ENCODE results near the gene MAP1B.
A peak's percentile ranks its signal among the peaks of the same experiment; 100 is the strongest.

Gene MAP1B

DNA sequence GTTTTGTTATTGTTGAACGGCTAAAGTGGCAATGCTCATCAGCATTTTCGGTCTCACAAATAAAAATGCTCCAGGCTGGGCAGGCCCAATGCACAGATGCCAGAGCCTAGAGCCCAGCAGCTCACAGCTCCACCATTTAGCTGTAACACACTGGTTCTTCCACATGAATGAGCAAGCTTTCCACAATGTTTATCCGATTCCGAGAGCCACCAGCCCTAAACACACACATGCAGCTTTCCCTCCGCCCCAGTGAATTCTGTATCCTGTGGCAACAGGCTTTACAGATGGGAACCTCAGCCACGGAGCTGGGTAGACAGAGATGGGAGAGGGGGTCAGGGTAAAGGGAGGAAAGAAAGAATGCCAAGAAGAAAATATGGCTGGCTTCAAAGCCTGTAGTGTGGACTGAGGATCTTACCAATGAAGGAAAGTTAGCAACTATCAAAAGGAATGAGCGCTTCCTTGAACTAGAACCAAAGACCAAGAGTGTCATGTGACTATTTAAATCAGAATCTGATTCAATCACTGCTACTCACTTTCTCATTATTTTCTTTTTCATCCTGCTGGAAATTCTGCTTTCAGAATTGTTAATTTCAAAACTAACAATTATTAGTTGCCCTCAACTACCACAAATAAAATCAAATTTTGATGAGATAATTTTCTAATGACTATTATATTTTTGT, 135.7 kb downstream of the MAP1B start:
- Histone ChIP-seq H3K79me2 (ENCODE audit: insufficient read depth, low read length) (peaks cover 9% of the 10 kb centered on the region; the same call in 1 of the 2 replicates), H4K20me1 (ENCODE audit: insufficient read depth, low read length) (peaks cover 79% of the 10 kb centered on the region), H3K36me3 (ENCODE audit: insufficient read depth, low read length) (peaks cover under 1% of the 10 kb centered on the region; the same call in 1 of the 2 replicates), H3K9me3 (ENCODE audit: insufficient read depth, low read length, severe bottlenecking) (no peaks in the 10 kb centered on the region), H3K4me1 (ENCODE audit: insufficient read depth, low read length) (no peaks in the 10 kb centered on the region), H2AFZ (ENCODE audit: low read depth, low read length) (no peak overlapping the region), H3K27me3 (ENCODE audit: insufficient read depth, low read length, poor library complexity) (no peaks in the 10 kb centered on the region), H3K27ac (ENCODE audit: low read length) (no peak overlapping the region), H3K9ac (ENCODE audit: low read depth, low read length) (no peak overlapping the region), H3K4me2 (ENCODE audit: insufficient read depth, low read length) (no peak overlapping the region), H3K4me3 (ENCODE audit: low read depth in 1 of 2, low read length in 2 of 2) (no peak overlapping the region)
- ATAC-seq (ENCODE audit: insufficient read depth, low read depth) (no peak), DNase-seq (no peak)
- TF ChIP-seq EZH2 (IDR thresholded peaks at IDR 0.05; ENCODE audit: borderline replicate concordance, low read depth, low read length, severe bottlenecking): no peak
- TF ChIP-seq, protein P1, sequence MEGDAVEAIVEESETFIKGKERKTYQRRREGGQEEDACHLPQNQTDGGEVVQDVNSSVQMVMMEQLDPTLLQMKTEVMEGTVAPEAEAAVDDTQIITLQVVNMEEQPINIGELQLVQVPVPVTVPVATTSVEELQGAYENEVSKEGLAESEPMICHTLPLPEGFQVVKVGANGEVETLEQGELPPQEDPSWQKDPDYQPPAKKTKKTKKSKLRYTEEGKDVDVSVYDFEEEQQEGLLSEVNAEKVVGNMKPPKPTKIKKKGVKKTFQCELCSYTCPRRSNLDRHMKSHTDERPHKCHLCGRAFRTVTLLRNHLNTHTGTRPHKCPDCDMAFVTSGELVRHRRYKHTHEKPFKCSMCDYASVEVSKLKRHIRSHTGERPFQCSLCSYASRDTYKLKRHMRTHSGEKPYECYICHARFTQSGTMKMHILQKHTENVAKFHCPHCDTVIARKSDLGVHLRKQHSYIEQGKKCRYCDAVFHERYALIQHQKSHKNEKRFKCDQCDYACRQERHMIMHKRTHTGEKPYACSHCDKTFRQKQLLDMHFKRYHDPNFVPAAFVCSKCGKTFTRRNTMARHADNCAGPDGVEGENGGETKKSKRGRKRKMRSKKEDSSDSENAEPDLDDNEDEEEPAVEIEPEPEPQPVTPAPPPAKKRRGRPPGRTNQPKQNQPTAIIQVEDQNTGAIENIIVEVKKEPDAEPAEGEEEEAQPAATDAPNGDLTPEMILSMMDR (IDR thresholded peaks at IDR 0.05; ENCODE audit: borderline replicate concordance, extremely low read depth, low read length, poor library complexity, severe bottlenecking): no peak

DNA sequence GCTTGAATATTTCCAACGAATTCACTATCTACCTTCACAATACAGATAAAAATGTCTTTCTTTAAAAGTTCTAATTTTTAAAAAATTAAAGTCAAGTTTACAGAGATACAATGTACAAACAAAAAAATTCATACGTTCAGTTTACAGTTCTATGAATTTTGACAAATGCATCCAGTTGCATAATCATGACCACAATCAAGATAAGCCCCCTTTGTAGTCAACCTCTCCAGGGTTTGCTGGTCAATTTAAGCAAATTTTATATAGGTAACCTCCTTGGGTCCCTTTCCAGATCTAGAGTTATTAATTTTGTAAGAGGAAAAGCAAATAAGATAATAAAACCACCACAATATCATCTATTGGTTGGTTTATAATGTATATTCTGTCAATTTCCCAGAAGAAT, 136.4 kb downstream of the MAP1B start:
- H3K4me3 ChIP-seq (ENCODE audit: low read depth in 1 of 2, low read length in 2 of 2): no peak overlapping the region
- H4K20me1 ChIP-seq (ENCODE audit: insufficient read depth, low read length): peaks cover 75% of the 10 kb centered on the region
- ATAC-seq (ENCODE audit: insufficient read depth, low read depth) (no peak), DNase-seq (no peak)
- no peaks in the 10 kb centered on the region for H3K27me3 ChIP-seq (ENCODE audit: insufficient read depth, low read length, poor library complexity)
- H3K9ac ChIP-seq (ENCODE audit: low read depth, low read length): no peak overlapping the region
- H3K4me2 ChIP-seq (ENCODE audit: insufficient read depth, low read length): no peak overlapping the region
- H3K79me2 ChIP-seq (ENCODE audit: insufficient read depth, low read length): peaks cover 9% of the 10 kb centered on the region
- TF ChIP-seq, protein P1 (IDR thresholded peaks at IDR 0.05; ENCODE audit: borderline replicate concordance, extremely low read depth, low read length, poor library complexity, severe bottlenecking): no peak
- TF ChIP-seq EZH2 (IDR thresholded peaks at IDR 0.05; ENCODE audit: borderline replicate concordance, low read depth, low read length, severe bottlenecking): no peak
- no peaks in the 10 kb centered on the region for H3K36me3 ChIP-seq (ENCODE audit: insufficient read depth, low read length)
- H3K9me3 ChIP-seq (ENCODE audit: insufficient read depth, low read length, severe bottlenecking): no peaks in the 10 kb centered on the region
- H3K27ac ChIP-seq (ENCODE audit: low read length): no peak overlapping the region
- H2AFZ ChIP-seq (ENCODE audit: low read depth, low read length): no peak overlapping the region
- no peaks in the 10 kb centered on the region for H3K4me1 ChIP-seq (ENCODE audit: insufficient read depth, low read length)

DNA sequence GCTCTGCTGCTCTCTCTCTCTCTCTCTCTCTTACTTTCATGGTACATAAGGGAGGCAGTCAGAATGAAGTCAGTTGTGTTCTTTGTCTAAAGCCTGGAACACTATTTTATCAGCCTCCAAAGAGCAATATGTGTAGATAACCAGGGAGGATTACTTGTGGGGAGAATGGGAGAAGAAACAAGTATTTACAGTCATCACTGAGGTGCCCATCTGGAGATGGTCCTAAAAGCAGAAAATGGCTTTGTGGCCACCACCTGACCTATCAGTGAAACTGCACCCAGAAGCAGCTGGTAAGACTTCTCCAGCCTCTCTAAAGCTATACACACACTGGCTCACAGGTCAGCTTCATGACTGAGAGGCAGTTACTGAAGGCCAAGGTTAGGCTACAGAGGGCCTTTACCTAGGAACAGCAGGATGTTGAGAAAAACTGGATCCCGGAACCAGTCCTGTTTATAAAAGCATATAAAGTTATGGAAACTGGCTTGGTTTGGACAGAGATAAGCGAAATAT, 137.6 kb downstream of the MAP1B start:
- Histone ChIP-seq H3K9me3 (ENCODE audit: insufficient read depth, low read length, severe bottlenecking) (no peaks in the 10 kb centered on the region), H3K4me1 (ENCODE audit: insufficient read depth, low read length) (no peaks in the 10 kb centered on the region), H3K4me2 (ENCODE audit: insufficient read depth, low read length) (no peak overlapping the region), H3K27ac (ENCODE audit: low read length) (no peak overlapping the region), H3K9ac (ENCODE audit: low read depth, low read length) (no peak overlapping the region), H3K27me3 (ENCODE audit: insufficient read depth, low read length, poor library complexity) (no peaks in the 10 kb centered on the region), H3K4me3 (ENCODE audit: low read depth in 1 of 2, low read length in 2 of 2) (no peak overlapping the region), H2AFZ (ENCODE audit: low read depth, low read length) (no peak overlapping the region), H3K36me3 (ENCODE audit: insufficient read depth, low read length) (no peaks in the 10 kb centered on the region), H3K79me2 (ENCODE audit: insufficient read depth, low read length) (peaks cover 11% of the 10 kb centered on the region), H4K20me1 (ENCODE audit: insufficient read depth, low read length) (peaks cover 68% of the 10 kb centered on the region)
- TF ChIP-seq, protein P1 (IDR thresholded peaks at IDR 0.05; ENCODE audit: borderline replicate concordance, extremely low read depth, low read length, poor library complexity, severe bottlenecking): peak; percentile 32
- TF ChIP-seq EZH2 (IDR thresholded peaks at IDR 0.05; ENCODE audit: borderline replicate concordance, low read depth, low read length, severe bottlenecking): no peak
- ATAC-seq (ENCODE audit: insufficient read depth, low read depth) (peak; percentile 59; the same call in 2 of the 3 replicates), DNase-seq (no peak)
